GM18498 (cell line): ENCODE data around the gene ARMS2.

Experiments
- ATAC-seq: cut with Tn5 transposase; IDR thresholded peaks from one replicate; pipeline ENCODE4 v1.9.1; 2021; ENCODE audit warnings: mild to moderate bottlenecking, moderate library complexity; ENCODE audit not compliant: unreplicated experiment

The ARMS2 gene

DNA sequence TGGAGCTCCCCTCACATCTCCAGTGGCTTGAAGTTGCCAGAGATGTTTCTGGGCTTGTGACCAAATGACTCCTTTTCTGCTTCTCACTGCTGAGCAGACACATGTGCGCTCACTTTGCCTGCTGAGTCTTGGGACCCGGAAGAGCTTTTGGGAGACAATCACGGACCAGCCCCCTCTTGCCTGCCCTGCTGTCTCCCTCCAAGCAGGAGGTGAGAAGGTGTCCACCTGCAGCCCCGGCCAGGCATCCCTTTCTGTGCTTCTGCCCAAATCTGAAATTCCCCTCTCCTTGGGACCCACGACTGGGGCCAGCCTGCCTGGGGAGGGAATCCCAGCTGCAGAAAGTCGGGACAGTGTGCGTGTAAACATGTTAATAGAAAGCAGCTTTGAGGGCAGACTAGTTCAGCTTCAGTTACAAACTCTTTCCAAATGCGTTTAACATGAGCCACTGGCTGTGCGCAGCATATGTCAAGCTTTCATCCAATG, 38.6 kb downstream of the ARMS2 start:
- ATAC-seq = no peak

DNA sequence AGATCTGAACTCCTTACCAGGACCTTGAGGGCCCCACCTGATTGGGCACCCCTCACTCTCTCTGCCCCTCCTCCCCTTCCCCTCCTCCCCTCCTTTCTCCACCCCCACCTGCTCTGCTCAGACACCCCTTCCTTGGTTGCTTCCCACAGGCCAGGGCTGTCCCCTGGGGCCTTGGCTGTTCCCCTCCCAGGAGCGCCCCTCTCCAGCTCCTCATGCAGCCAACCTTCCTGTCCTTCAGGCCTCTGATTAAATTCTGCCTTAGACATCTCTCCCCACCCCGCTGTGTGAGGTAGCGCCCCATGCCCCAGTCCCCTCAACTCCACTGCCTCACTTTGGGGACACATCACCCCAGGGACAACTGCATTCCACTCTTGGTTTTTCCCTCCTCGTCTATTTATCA, 39.3 kb downstream of the ARMS2 start:
- ATAC-seq = no peak

GRCh38 chr10:122494173-122494820, 39.8 kb downstream of the ARMS2 start:
- no peak for ATAC-seq

GRCh38 chr10:122494833-122495232, 40.4 kb downstream of the ARMS2 start:
- no peak for ATAC-seq

- ATAC-seq = no peak
Measured at GRCh38 chr10:122495406-122496340, 41.2 kb downstream of the ARMS2 start.

- no peak for ATAC-seq
Measured at GRCh38 chr10:122497241-122497640, 42.8 kb downstream of the ARMS2 start.

DNA sequence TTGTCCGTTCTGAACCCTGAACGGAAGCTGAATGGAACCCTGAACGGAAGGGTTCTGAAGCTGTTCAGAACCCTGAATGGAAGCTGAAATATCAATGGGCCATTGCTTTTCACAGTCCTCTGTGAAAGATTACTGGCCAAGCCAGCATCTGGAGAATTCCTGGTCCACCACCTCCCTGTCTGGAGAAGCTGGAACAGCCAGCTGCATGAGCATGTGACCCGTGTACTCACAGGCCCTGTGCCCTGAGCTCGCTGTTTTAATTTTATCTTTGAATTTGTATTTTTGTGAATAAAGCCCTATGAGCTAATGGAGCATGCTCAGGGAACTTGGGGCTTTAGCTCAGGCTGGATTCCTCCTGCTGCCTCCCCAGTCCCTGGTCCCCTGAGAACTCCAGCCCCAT, 44.1 kb downstream of the ARMS2 start:
- ATAC-seq = no peak

- ATAC-seq = no peak
Measured at GRCh38 chr10:122499012-122499411, 44.6 kb downstream of the ARMS2 start.

DNA sequence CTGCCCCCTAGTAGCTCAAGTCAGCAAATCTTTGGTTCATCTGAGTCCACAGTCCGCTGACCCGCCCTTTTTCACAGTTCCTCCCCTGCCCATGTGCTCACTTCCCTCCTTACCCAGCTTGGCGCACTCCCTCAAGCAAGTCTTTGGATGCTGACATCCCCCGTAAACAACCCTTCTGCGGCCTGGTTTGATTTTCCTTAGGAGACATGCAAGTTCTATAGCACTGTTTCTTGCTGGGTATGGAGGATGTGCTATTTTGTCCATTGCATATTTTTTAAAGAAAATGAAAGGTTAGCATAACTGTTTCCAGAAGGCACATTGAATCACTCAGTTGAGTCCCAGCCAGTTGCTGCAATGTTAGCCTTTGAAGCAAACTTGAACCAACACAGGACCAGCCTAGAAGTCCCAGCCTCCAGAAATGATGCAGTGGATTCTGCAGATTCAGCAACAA, 45.1 kb downstream of the ARMS2 start:
- no peak for ATAC-seq

GRCh38 chr10:122500194-122500593, 45.7 kb downstream of the ARMS2 start:
- ATAC-seq = no peak

DNA sequence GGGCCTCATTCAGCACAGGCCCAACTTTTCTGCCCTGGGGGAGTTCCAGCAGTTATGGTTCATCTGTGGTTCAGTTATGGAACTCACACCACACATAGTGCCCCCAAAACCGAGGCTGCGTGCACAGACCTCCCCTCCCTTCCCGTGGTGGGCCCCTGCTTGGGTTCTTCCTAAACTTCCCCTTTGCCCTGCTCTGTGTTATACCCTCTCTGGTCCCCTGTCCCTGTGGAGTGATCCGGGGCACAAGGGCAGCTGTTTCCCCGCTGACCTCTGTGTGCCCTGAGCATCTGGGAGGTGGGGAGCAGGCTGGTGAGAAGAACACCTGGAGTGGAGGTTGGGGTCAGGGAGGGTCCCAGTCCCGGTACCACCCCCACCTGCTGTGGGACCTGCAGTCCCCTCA, 46.3 kb downstream of the ARMS2 start:
- ATAC-seq = no peak

DNA sequence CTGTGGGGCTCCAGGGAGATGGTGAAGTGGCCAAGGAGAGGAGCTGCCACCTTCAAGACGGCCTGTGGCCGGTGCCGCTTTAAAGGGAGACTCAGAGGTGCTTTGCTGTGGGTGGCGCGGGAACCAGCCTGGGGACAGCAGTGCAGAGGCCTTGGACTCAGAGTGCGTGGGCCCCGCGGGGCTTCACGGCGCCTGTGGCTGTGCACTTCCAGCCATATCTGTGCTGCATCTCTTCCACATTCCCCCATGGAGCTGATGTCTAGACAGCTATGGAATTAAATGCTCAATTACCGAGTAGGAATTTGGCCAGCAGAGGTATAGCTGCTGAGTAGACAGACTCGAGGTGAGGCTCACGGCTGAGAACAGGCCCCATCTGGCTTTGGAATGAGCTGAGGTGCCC, 48.6 kb downstream of the ARMS2 start:
- ATAC-seq = no peak

- no peak for ATAC-seq
Measured at GRCh38 chr10:122503886-122504609, 49.6 kb downstream of the ARMS2 start.

DNA sequence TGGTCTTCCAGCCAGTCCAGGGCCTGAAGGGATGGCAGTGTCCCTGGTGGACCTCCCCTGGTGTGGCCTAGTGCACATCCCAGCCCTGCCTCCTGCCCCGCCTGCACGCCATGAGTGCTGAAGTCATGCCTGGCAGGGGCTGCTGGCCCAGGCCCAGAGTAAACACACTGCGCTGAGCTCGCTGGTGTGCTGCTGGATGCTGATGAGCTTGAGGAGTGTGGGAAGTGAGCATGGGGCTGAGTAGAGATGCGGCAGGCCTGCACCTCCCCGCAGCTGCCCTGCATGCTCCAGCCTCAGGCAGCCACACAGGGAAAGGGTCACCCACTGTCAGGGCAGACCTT, 50.1 kb downstream of the ARMS2 start:
- no peak for ATAC-seq

GRCh38 chr10:122505011-122505410, 50.6 kb downstream of the ARMS2 start:
- ATAC-seq = no peak

GRCh38 chr10:122505885-122506645, 51.6 kb downstream of the ARMS2 start:
- no peak for ATAC-seq
